Measurements from ENCODE around the gene B3GNT2. TPM values are rescaled to one million over a fixed set of nuclear protein-coding genes. Genes with fewer than 3 reads are reported as not detected.

The B3GNT2 gene
- total and polyA plus RNA-seq, 9 of the 15 experiments (the other 6 are each of a cell fraction or from before 2014, with no cell fraction given): 6.0 to 38.9 (median 25.0) TPM

GRCh38 chr2:62163834-62164233 lies 32.1 kb upstream of the B3GNT2 start:
- H3K27ac ChIP-seq (ENCODE audit: extremely low read depth, low read depth, low read length): no peak overlapping the region
- no peaks in the 10 kb centered on the region for H3K79me2 ChIP-seq (ENCODE audit: control insufficient read depth, insufficient read depth, low read length)
- H3K27me3 ChIP-seq (ENCODE audit: control insufficient read depth in 2 of 2, insufficient read depth in 2 of 2, low read length in 2 of 2): no peaks in the 10 kb centered on the region
- WGBS (ENCODE audit: insufficient coverage, low coverage, missing lambda C conversion rate): 41% methylated on average over 2 of the region's 2 CpGs
- POLR2A ChIA-PET: interaction anchor here (0.9 kb wide), 1 partner anchor 15 kb away, joined by 3 read pairs; no protein-coding TSS in a partner anchor
- no TSS peak for BruUV-seq (replicated peaks)
- peak overlapping the region; percentile 78 for H2AFZ ChIP-seq (ENCODE audit: low read depth, low read length)
- no peak overlapping the region for H3K9ac ChIP-seq (ENCODE audit: insufficient read depth in 1 of 2, low read depth in 2 of 2, low read length in 2 of 2)
- no peaks in the 10 kb centered on the region for H3K9me1 ChIP-seq (ENCODE audit: control insufficient read depth, insufficient read depth, low read length)
- H3K4me3 ChIP-seq: no peak overlapping the region
- CTCF ChIA-PET (ENCODE audit: low intra/inter-chr PET ratio): no interaction called here
- H3K36me3 ChIP-seq (ENCODE audit: control insufficient read depth, insufficient read depth, low read length): no peaks in the 10 kb centered on the region
- intact Hi-C loops (cut with micrococcal nuclease) (no loop called here), in situ Hi-C loops (cut with MboI) (no loop called here)
- no peak overlapping the region; the same call in 1 of the 2 replicates for H3K4me2 ChIP-seq (ENCODE audit: insufficient read depth, low read length)
- H4K20me1 ChIP-seq (replicated peaks; ENCODE audit: control insufficient read depth, insufficient read depth, low read length): no peaks in the 10 kb centered on the region
- no peaks in the 10 kb centered on the region for H3K9me3 ChIP-seq (replicated peaks; ENCODE audit: control insufficient read depth, insufficient read depth, low read depth, low read length)
- DNase-seq (ENCODE audit: extremely low read depth in 1 of 4, low spot score in 3 of 4) (no peak), FAIRE-seq (no peak), ATAC-seq (peak; percentile 68)
- H3K4me1 ChIP-seq (replicated peaks in 1 of 2; ENCODE audit: control insufficient read depth in 2 of 2, insufficient read depth in 2 of 2, low read length in 2 of 2): peaks cover 0 to 14% of the 10 kb centered on the region in 2 experiments; a peak in 4 of 5 replicates
- TF ChIP-seq RFX5 (IDR thresholded peaks at IDR 0.05; ENCODE audit: low read depth, low read length) (no peak), FOXP4 (CRISPR knock-in tag; IDR thresholded peaks at IDR 0.05; ENCODE audit: borderline replicate concordance) (no peak), SMAD2 (IDR thresholded peaks at IDR 0.05; ENCODE audit: low read depth, low read length) (no peak), TEAD4 (IDR thresholded peaks at IDR 0.05; ENCODE audit: low read length) (no peak), TEAD4 (CRISPR knock-in tag; IDR thresholded peaks at IDR 0.05; ENCODE audit: borderline replicate concordance) (no peak), NBN (IDR thresholded peaks at IDR 0.05; ENCODE audit: low read depth) (no peak), PCBP2 (IDR thresholded peaks at IDR 0.05; ENCODE audit: low read depth, low read length, poor library complexity, severe bottlenecking) (no peak), ZNF592 (IDR thresholded peaks at IDR 0.05) (no peak), CAMTA2 (CRISPR knock-in tag; conservative IDR thresholded peaks at IDR 0.05) (no peak), U2AF1 (optimal IDR thresholded peaks at IDR 0.05; ENCODE audit: low read depth, low read length) (no peak), ZNF143 (CRISPR knock-in tag; IDR thresholded peaks at IDR 0.05) (no peak), ZNF445 (CRISPR knock-in tag; IDR thresholded peaks at IDR 0.05; ENCODE audit: low read depth) (no peak)

Data from K562 (cell line).